ENCODE measurements around the gene PEPD.

DNA sequence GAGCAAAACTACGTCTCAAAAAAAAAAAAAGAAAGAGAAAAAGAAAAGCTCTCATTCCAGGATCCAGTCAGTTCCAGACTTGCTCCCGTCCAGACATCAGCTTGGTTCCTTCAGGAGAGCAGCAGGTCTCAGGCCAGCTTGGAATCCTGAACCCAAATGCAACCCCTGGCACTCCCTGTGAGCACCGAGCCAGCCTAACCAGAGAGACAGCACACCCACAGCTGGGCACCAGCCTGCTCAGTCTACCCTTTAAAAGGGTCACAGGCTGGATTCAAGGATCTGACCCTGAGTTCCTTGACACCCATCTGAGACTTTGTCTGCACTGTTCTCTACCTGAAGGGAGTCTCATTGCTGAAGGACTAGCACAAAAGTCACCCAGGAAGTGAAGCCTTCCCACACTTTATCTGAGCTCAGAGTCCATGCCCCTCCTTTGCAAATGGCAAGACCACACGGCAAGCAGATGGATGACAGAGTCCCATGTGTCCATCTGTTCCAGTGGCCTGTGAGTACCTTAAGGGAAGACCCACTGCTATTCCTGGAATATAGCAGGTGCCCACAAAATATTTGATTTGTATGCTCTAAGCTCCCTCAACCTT, 1.4 kb downstream of the PEPD start:
- no peak for TF ChIP-seq POLR2A (IDR thresholded peaks at IDR 0.05)
- TF ChIP-seq, protein P1, sequence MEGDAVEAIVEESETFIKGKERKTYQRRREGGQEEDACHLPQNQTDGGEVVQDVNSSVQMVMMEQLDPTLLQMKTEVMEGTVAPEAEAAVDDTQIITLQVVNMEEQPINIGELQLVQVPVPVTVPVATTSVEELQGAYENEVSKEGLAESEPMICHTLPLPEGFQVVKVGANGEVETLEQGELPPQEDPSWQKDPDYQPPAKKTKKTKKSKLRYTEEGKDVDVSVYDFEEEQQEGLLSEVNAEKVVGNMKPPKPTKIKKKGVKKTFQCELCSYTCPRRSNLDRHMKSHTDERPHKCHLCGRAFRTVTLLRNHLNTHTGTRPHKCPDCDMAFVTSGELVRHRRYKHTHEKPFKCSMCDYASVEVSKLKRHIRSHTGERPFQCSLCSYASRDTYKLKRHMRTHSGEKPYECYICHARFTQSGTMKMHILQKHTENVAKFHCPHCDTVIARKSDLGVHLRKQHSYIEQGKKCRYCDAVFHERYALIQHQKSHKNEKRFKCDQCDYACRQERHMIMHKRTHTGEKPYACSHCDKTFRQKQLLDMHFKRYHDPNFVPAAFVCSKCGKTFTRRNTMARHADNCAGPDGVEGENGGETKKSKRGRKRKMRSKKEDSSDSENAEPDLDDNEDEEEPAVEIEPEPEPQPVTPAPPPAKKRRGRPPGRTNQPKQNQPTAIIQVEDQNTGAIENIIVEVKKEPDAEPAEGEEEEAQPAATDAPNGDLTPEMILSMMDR (IDR thresholded peaks at IDR 0.05 in 4 of 5, conservative IDR thresholded peaks at IDR 0.05 in 1 of 5): no peak
